Transverse colon (tissue), 4 donors: ENCODE measurements around the gene IL17RB. TPM values are rescaled to one million over a fixed set of nuclear protein-coding genes. Genes with fewer than 3 reads are reported as not detected.

ENCODE experiments used
- DNase-seq: peaks from one replicate; pipeline ENCODE4 v3.0.0-alpha.2; 2019
- H3K27ac ChIP-seq, 4 donors: fragments of 200-600 bp; sonication (generic); 2 replicates each; pipeline ENCODE4 v1.5.1; 2016 to 2018; ENCODE audit warnings: inconsistent platforms in 4 of 4
- H3K27me3 ChIP-seq: fragments of 200-600 bp; sonication (generic); 2 replicates; pipeline ENCODE4 v1.5.1; 2017; ENCODE audit warnings: inconsistent platforms
- H3K36me3 ChIP-seq, 4 donors: fragments of 200-600 bp; sonication (generic); 2 replicates each; pipeline ENCODE4 v1.5.1; 2017 to 2019; ENCODE audit warnings: inconsistent platforms in 4 of 4
- H3K4me1 ChIP-seq, 4 donors: fragments of 200-600 bp; sonication (generic); 2 replicates each; pipeline ENCODE4 v1.5.1; 2017 to 2020; ENCODE audit warnings: inconsistent platforms in 4 of 4
- H3K4me3 ChIP-seq, 4 donors: fragments of 200-600 bp; sonication (generic); 1 replicate in 1 of 4; 2 replicates in 3 of 4; pipeline versions ENCODE4 v1.5.1 to v1.6.1; 2017 to 2019; ENCODE audit warnings: inconsistent platforms in 4 of 4
- H3K9me3 ChIP-seq, 2 donors: fragments of 200-600 bp; sonication (generic); 2 replicates each; pipeline ENCODE4 v1.5.1; 2017 to 2019; ENCODE audit warnings: inconsistent platforms in 2 of 2
- CTCF ChIP-seq, 5 experiments: fragments of 200-600 bp in 3 of 5; fragments of 450-650 bp in 2 of 5; sonication (generic) in 3 of 5; IDR thresholded peaks; 1 replicate in 2 of 5; 2 replicates in 3 of 5; pipeline ENCODE4 v1.5.1; 2016 to 2017; ENCODE audit warnings: antibody characterized with exemption in 5 of 5, inconsistent platforms in 3 of 5, mild to moderate bottlenecking in 2 of 5, moderate library complexity in 1 of 5
- EP300 ChIP-seq: sonication (generic); formaldehyde crosslinking; IDR thresholded peaks from one replicate; pipeline ENCODE4 v1.6.1; 2017; ENCODE audit warnings: antibody characterized with exemption, low read depth
- POLR2A ChIP-seq: fragments of 450-650 bp; IDR thresholded peaks from one replicate; pipeline ENCODE4 v1.6.1; 2016; ENCODE audit warnings: antibody characterized with exemption, mild to moderate bottlenecking, moderate library complexity
- POLR2AphosphoS5 ChIP-seq, 3 donors: sonication (generic); formaldehyde crosslinking; IDR thresholded peaks; one replicate each; pipeline ENCODE4 v1.6.1; 2016; ENCODE audit warnings: antibody characterized with exemption in 3 of 3
- WGBS, 2 donors: methylation state at CpG; one replicate each; pipeline ENCODE4 v1.1.5; 2018; ENCODE audit warnings: low coverage in 1 of 2; 5-methylcytosine and 5-hydroxymethylcytosine counted together
- in situ Hi-C, 4 donors: fragments of 200-750 bp; cut with MboI; loops; one replicate each; pipeline versions ENCODE4 v1.15.0 to v1.15.1; 2017; ENCODE audit warnings: low sequenced_read_pairs in 3 of 4, low pct_ligation_motif_present in 1 of 4, low pct_unique_long_range_greater_than_20kb in 1 of 4
- intact Hi-C: fragments of 100-400 bp; cut with DNase I; formaldehyde crosslinking; loops from one replicate; pipeline ENCODE4 v1.15.1; 2023; ENCODE audit warnings: low total_unique reads
- small RNA-seq, 4 donors: library from RNA; depleted of rRNA; stranded (forward); fragments of <200 nt; gene quantifications; one replicate each; pipeline ENCODE3, GENCODE V24; 2016
- total RNA-seq, 4 donors: library from RNA; depleted of rRNA; stranded (reverse); fragments of >200 nt; gene quantifications; one replicate each; pipeline ENCODE4 v1.1.0, GENCODE V29; 2016

Gene IL17RB
- total RNA-seq, 4 donors from 2014 or later: 26.0 to 36.5 (median 32.8) TPM; not detected in 1

DNA sequence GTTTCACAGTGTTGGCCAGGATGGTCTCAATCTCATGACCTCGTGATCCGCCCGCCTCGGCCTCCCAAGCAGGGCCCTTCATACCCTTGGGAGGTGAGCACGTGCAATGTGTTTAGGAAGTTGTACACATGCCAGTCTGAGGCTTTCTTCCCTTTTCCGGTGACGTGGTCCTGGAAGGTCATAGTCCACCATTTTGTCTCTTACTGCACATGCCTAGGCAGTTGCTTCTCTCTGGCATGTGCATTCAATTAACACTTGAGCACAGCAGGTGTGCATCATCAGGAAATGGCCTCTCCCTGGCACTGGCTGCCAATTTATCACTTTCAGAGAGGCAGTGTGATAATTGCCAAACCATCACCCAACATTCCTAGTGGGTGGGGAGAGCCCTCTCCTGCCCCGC lies 67.0 kb downstream of the IL17RB start:
- Histone ChIP-seq H3K27ac (no peak overlapping the region), H3K4me3 (no peak overlapping the region), H3K27me3 (peaks cover 12% of the 10 kb centered on the region), H3K4me1 (no peaks in the 10 kb centered on the region), H3K36me3 (no peaks in the 10 kb centered on the region), H3K9me3 (no peaks in the 10 kb centered on the region)
- no peak for DNase-seq
- intact Hi-C loops (no loop called here), in situ Hi-C loops (no loop called here)
- TF ChIP-seq POLR2A (no peak), POLR2AphosphoS5 (IDR thresholded peaks at IDR 0.05) (no peak), EP300 (no peak), CTCF (IDR thresholded peaks at IDR 0.05) (no peak)
- WGBS, 2 donors: 80 to 81% methylated on average over 1 to 8 of the region's 8 CpGs

Small RNAs within 50 kb of the gene (small RNA-seq; reads per million reads assigned to genes)
- 0 reads per million in 4 donors for gene AC012467.1

Other genes starting within 250 kb of the IL17RB start
- 100 to 1,000 TPM in 1 of 4 donors, 10 to 100 TPM in 3; 36.5 to 114 (median 53.7) TPM for gene CHDH, start 149 bp upstream of the IL17RB start, total RNA-seq
- 10 to 100 TPM; 23.2 to 31.8 (median 28.7) TPM for gene ACTR8, start 35.6 kb downstream of the IL17RB start, total RNA-seq
- 10 to 100 TPM; 14.6 to 77.4 (median 35.6) TPM for gene SELENOK, start 45.3 kb downstream of the IL17RB start, total RNA-seq